ENCODE results near the gene MTMR8.
"Not testable (repeated sequence)": the region's sequence is repeated elsewhere in the genome, so short reads cannot be mapped to it uniquely, and the experiment has no call there.

The MTMR8 gene

GRCh38 chrX:64394874-64395567, at the start of gene MTMR8:
Gene MTMR8, minus strand, starts transcription at chrX:64395452. Its CDS starts 89 bp downstream, at chrX:64395363.
- peak; percentile 1 to 76 (median 38) for DNase-seq

- no peak for DNase-seq
Observed at GRCh38 chrX:64439551-64439950, 44.3 kb upstream of the MTMR8 start.

- no peak for DNase-seq
Observed at GRCh38 chrX:64437665-64438064, 42.4 kb upstream of the MTMR8 start.

GRCh38 chrX:64437218-64437617, 42.0 kb upstream of the MTMR8 start:
- no peak for DNase-seq

- no peak for DNase-seq
Observed at GRCh38 chrX:64428371-64428770, 33.1 kb upstream of the MTMR8 start.

- no peak for DNase-seq
Observed at GRCh38 chrX:64427787-64428186, 32.5 kb upstream of the MTMR8 start.

GRCh38 chrX:64427281-64427680, 32.0 kb upstream of the MTMR8 start:
- DNase-seq: no peak

- not testable (repeated sequence) for DNase-seq
Observed at GRCh38 chrX:64409730-64410129, 14.5 kb upstream of the MTMR8 start.

- no peak for DNase-seq
Observed at GRCh38 chrX:64398088-64398487, 2.8 kb upstream of the MTMR8 start.

GRCh38 chrX:64395568-64395929, 297 bp upstream of the MTMR8 start:
- no peak for DNase-seq

- DNase-seq: peak in 3 of 58 donors; percentile 0 to 10 (median 9)
Observed at GRCh38 chrX:64394059-64394873, 986 bp downstream of the MTMR8 start.

GRCh38 chrX:64389489-64389888, 5.8 kb downstream of the MTMR8 start:
- DNase-seq: no peak

- DNase-seq: not testable (repeated sequence)
Observed at GRCh38 chrX:64380789-64381188, 14.5 kb downstream of the MTMR8 start.

GRCh38 chrX:64379924-64380323, 15.3 kb downstream of the MTMR8 start:
- DNase-seq: no peak

GRCh38 chrX:64377753-64378152, 17.5 kb downstream of the MTMR8 start:
- DNase-seq: no peak

GRCh38 chrX:64352081-64352480, 43.2 kb downstream of the MTMR8 start:
- no peak for DNase-seq

- no peak for DNase-seq
Observed at GRCh38 chrX:64350521-64350920, 44.7 kb downstream of the MTMR8 start.

GRCh38 chrX:64350047-64350446, 45.2 kb downstream of the MTMR8 start:
- no peak for DNase-seq

GRCh38 chrX:64342811-64343210, 52.4 kb downstream of the MTMR8 start:
- no peak for DNase-seq

GRCh38 chrX:64338296-64338695, 57.0 kb downstream of the MTMR8 start:
- no peak for DNase-seq

GRCh38 chrX:64334467-64334866, 60.8 kb downstream of the MTMR8 start:
- no peak for DNase-seq

- no peak for DNase-seq
Observed at GRCh38 chrX:64330284-64330683, 65.0 kb downstream of the MTMR8 start.

- DNase-seq: no peak
Observed at GRCh38 chrX:64321507-64321906, 73.7 kb downstream of the MTMR8 start.
